IPS-NIHi11 (cell line): Measurements from ENCODE around the gene MBOAT1.
"Not testable (repeated sequence)": the region's sequence is repeated elsewhere in the genome, so short reads cannot be mapped to it uniquely, and the experiment has no call there.

ENCODE experiments used
- DNase-seq: peaks from one replicate; pipeline ENCODE4 v3.0.0; 2012; ENCODE audit warnings: mixed read lengths, low spot score

The MBOAT1 gene, protein sequence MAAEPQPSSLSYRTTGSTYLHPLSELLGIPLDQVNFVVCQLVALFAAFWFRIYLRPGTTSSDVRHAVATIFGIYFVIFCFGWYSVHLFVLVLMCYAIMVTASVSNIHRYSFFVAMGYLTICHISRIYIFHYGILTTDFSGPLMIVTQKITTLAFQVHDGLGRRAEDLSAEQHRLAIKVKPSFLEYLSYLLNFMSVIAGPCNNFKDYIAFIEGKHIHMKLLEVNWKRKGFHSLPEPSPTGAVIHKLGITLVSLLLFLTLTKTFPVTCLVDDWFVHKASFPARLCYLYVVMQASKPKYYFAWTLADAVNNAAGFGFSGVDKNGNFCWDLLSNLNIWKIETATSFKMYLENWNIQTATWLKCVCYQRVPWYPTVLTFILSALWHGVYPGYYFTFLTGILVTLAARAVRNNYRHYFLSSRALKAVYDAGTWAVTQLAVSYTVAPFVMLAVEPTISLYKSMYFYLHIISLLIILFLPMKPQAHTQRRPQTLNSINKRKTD

DNA sequence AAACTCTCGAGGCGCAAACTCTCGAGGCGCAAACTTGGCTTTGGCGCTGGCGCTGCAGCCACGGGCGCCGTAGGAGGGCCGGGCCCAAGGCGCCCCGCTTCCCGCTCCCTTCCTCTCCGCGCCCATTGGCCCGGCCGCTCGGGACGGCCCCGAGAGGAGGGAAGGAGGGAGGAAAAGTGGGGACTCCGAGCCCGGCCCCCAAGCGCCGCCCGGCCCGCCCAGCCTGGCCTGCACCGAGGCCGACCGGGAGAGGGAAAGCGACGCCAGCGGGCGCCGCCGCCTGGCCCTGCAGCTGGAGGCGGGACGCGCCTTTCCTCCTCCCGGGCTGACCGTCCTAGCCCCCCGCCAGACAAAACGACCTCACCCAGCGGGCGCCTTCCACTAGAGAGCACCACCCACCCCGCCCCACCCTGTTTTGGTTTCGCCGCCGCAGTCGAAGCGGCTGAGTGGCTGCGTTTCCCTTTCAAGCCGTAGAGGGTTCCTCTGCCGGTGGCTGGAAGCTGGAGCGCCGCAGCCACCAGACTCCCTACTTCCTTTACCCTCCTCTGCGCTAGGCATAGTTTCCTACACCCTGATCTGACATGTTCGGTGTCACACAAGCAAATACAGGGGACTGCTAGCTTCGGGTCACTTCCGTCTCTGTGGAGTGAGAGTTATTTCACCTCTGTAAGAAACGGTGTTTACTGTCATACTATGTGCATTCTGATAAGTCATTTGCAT, at the start of gene MBOAT1:
Gene MBOAT1 (minus strand): TSS at position 78 of the 720 bp plus-strand sequence. CDS start 235 bp downstream, outside the sequence.
- DNase-seq: peak; percentile 87

DNA sequence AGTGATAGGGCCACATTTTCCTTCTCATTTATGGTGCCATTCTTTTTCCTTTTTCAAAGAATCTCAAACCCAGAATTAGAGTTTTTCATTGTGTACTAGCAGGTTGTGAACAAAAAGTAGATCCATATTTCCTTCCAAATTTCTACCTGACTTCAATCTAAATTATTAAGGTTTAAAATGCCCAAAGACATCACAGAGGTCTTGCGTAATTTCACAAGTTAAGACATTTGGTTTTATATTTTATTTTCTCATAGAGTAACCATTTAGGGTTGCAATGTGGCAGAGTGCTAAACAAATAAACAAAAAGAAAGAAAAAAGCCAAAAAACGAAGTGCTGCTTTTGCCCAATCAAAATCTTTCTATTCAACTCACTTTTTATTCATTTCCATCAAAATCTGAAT, 49.4 kb upstream of the MBOAT1 start:
- DNase-seq: no peak

DNA sequence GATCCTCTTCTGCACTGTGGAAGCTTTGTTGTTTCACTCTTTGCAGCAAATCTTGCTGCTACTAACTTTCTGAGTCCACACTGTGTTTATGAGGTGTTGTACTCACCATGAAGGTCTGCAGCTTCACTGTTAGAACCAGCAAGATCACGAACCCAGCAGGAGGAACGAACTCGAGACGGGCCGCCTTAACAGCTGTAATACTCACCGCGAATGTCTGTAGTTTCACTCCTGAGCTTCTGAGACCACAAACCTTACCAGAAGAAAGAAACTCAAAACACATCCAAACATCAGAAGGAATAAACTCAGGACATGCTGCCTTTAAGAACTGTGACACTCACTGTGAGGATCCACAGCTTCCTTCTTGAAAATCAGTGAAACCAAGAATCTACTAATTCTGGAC, 48.1 kb upstream of the MBOAT1 start:
- no peak for DNase-seq

DNA sequence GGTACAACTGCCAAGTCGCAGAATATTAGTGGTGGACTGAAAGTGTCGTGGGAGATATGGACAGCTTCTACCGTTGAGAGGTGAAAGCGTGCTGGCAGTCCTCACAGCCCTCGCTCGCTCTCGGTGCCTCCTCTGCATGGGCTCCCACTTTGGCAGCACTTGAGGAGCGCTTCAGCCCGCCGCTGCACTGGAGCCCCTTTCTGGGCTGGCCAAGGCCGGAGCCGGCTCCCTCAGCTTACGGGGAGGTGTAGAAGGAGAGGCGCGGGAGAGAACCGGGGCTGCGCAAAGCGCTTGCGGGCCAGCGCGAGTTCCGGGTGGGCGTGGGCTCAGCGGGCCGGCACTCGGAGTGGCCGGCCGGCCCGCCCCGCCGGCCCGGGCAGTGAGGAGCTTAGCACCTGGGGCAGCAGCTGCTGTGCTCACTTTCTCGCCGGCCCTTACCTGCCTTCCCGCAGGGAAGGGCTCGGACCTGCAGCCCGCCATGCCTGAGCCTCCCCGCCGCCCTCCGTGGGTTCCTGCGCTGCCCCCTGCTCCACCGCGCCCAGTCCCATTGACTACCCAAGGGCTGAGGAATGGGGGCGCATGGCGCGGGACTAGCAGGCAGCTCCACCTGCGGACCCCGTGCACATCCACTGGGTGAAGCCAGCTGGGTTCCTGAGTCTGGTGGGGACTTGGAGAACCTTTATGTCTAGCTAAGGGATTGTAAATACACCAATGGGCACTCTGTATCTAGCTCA, 47.2 kb upstream of the MBOAT1 start:
- no peak for DNase-seq

DNA sequence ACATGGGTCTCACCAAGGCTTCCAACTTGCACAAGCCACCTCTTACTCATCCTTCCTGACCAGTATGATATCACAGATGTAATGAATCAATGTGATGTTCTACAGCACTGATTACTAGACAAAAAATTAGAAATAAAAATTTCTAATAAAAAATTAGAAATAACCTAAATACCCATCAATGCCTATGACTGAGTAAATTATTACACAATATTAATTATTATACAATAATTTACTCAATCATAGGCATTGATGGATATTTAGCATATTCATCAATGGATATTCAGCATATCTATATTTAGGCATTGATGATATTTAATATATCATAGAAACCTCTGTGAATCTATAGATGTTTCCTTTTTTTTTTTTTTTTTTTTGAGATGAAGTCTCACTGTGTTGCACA, 43.2 kb upstream of the MBOAT1 start:
- no peak for DNase-seq

DNA sequence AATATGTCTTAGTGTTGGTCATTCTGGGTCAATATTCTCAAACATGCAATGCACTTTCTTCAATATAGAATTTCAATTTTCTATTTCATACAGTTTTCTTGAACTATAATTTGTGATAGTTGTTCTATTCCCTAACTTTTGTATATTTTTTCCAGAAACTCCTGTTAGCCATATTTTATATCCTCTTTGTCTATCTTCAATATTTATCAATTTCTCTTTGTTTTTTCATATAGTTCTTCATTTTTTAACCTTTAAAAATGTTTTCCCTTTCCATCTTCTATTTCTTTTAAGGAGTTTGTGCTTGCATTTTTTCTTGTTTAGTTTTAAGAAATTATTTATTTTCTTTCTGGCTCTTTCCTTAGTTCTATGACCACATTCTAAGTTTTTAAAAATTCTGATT, 42.0 kb upstream of the MBOAT1 start:
- no peak for DNase-seq

DNA sequence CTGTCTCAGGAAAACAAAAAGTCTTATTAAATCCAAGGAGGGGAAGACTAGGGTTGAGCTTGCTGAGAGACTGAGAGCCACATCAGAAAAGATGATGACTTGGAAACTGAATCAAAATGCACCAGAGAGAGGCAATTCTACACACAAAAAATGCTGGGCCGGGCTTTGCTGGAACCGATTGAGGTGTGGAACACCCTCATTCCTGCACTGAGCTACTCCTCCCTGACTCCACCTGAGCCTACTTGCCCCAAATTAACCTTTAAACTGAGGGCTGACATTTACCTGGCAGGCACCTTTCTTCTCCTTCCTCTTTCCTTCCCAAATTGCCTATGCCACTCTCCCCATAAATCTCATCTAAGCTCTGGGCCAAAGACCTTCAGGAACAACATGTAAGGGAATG, 40.8 kb upstream of the MBOAT1 start:
- DNase-seq: no peak

DNA sequence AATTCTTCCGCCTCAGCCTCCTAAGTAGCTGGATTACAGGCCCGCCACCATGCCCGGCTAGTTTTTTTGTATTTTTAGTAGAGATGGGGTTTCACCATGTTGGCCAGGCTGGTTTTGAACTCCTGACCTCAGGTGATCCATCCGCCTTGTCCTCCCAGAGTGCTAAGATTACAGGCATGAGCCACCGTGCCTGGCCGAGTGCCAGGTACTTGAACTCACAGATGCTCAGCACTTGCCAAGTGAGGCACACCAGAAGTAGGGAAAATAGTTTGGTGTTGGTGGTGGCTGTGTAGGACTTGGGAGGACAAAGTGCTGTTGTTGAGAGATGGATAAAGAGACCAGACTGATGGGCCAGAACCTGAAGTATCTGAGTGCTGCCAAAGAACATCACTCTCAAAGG, 40.0 kb upstream of the MBOAT1 start:
- no peak for DNase-seq

DNA sequence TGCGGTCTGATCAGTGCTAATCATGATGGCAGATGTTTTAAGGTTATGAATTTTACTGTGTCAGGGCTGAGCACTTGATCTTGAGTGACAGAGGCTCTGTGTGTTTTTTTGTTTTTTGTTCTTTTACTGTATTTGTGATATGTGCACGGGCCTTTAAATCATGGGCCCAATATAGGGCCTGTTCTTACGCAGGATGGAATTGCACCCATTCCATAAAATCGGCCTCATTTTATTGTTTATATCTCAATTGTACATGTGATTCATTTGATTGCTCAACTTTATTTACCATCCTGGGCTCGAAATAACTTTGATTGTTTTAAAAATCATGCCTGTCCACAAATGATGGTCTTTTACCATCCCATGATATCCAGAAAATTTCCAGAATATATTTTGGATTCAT, 39.3 kb upstream of the MBOAT1 start:
- no peak for DNase-seq

DNA sequence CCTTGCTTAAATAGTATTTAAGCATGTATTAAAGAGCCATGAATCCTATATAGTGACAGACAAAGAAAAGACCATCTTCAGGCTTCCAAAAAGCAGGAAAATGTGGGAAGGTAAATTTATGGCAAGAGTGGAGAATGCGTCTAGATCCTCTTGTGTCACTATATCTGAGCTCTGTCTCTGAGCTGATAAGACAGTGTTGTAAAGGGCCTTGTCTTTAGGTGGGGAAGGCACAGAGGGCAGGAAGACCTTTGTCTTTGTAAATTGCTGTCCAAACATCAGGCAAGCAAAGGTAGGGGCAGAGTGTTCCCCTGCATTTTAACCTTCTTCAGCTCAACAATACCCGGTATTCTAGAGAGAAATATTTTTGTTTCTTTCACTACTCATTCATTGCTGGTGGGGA, 33.9 kb upstream of the MBOAT1 start:
- no peak for DNase-seq

DNA sequence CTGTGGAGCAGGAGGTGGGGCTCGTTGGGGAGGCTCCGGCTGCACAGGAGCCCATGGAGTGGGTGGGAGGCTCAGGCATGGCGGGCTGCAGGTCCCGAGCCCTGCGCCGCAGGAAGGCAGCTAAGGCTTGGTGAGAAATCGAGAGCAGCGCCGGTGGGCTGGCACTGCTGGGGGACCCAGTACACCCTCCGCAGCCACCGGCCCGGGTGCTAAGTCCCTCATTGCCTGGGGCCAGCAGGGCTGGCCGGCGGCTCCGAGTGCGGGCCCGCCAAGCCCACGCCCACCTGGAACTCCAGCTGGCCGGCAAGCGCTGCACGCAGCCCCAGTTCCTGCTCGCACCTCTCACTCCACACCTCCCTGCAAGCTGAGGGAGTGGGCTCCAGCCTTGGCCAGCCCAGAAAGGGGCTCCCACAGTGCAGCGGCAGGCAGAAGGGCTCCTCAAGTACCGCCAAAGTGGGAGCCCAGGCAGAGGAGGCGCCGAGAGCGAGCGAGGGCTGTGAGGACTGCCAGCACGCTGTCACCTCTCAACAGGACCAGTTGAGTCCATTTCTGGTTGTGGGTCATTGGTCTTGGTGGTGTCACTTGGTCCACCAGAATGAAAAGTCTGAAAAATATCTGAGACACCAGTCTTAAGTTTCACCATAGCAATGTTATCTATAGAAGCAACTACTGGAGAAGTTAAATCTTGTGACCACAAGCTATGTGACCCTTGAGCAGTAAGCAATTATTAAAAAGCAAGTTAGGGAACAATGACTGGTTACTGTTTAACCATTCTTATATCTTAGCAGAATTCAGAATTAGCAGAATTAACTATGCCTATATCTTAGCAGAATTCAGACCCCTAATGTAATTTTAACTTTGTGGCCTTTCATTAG, 32.8 kb upstream of the MBOAT1 start:
- not testable (repeated sequence) for DNase-seq

DNA sequence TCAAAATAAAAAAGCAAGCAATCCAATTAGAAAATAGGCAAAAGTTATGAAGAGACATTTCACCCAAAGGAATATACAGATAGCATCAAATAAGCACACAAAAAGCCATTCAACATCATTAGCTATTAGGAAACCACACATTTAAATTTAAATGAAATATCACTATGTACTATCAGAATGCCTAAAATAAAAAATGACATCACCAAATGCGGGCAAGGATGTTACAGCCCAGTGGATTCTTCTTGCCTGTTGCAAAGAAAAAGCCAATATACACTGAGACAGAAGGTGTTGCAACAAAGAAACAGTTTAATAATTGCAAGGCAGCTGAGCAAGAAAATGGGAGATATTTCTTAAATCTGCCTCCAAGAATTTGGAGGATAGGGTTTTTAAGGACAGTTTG, 31.0 kb upstream of the MBOAT1 start:
- no peak for DNase-seq

DNA sequence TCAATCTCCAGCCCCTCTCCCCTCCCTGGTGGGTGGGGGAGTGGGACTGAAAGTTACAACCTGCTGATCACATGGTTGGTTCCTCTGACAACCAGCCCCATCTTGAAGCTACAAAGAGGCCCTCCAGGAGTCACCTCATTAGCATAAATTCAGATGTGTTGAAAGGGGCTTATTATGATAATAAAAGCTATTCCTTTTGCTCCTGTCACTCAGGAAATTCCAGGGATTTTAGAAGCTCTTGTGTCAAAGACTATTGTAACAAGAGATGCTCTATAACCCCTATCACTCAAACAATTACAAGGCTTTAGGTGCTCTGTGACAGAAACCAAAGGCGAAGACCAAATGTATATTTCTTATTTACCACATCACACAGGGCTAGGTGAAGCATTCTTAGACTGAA, 30.1 kb upstream of the MBOAT1 start:
- no peak for DNase-seq

DNA sequence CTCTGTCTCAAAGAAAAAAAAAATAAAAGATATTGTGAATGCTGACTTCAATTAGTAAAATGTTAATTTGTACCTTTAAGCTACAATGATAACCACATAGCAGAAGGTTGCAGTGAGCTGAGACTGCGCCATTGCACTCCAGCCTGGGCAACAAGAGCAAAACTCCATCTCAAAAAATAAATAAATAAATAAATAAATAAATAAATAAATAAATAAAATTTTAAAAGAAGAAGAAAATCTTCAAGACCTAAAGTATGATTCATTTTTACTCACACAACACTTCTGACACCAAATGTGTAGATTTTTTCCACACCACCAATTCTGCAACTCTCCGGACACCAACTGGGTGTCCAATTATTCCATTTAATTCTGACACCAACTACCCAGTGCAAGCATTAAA, 28.8 kb upstream of the MBOAT1 start:
- no peak for DNase-seq

DNA sequence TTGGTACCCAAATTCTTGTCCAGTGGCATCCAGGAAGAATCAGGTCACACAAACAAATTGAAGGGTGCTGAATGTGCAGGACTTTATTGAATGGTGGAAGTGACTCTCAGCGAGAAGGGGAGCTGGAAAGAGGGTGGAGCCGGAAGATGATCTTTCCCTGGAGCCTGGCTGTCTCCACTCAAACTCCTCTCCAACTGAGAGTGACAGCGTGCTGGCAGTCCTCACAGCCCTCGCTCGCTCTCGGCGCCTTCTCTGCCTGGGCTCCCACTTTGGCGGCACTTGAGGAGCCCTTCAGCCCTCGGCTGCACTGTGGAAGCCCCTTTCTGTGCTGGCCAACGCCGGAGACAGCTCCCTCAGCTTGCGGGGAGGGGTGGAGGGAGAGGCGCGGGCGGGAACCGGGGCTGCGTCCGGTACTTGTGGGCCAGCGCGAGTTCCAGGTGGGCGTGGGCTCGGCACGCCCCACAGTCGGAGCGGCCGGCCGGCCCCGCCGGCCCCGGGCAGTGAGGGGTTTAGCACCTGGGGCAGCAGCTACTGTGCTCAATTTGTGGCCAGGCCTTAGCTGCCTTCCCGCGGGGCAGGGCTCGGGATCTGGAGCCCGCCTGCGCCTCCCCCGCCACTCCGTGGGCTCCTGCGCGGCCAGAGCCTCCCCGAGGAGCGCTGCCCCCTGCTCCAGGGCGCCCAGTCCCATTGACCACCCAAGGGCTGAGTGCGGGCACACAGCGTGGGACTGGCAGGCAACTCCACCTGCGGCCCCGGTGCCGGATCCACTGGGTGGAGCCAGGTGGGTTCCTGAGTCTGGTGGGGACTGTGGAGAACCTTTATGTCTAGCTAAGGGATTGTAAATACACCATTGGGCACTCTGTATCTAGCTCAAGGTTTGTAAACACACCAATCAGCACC, 26.7 kb upstream of the MBOAT1 start:
- no peak for DNase-seq

DNA sequence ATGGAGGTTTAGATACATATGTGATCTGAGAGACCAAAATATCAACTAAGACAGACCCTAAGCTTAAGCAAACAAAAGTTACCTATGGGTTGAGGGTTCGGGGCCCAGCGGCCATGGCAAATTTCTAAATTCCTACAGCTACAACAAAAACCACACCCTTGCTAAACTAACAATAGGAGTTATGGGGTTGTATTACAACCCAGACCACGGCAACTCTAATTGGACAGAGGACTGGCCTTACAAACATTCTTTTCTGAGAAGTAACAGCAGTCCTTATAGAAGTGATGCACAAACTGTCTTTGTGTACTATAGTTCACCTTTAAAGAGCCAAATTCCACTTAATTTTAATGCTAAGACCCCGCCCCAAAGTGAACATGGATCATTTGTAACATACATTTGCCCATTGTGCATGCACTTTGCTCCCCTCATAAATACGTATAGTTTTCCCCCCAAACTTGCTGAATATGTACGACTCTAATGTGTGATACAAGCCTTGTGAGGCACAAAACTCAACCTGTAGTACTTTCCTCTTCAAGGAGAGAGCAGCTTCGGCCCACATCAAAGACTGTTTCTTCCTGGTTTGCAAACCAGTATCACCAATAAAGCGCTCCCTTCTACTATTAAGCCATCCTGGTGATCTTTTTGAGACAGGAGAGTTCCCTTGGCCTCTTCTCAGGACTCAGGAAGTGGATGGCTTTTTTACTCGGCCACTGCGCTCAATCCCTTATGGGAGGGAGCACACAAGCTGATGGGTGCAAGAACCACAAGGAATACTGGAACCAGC, 25.6 kb upstream of the MBOAT1 start:
- DNase-seq: no peak

DNA sequence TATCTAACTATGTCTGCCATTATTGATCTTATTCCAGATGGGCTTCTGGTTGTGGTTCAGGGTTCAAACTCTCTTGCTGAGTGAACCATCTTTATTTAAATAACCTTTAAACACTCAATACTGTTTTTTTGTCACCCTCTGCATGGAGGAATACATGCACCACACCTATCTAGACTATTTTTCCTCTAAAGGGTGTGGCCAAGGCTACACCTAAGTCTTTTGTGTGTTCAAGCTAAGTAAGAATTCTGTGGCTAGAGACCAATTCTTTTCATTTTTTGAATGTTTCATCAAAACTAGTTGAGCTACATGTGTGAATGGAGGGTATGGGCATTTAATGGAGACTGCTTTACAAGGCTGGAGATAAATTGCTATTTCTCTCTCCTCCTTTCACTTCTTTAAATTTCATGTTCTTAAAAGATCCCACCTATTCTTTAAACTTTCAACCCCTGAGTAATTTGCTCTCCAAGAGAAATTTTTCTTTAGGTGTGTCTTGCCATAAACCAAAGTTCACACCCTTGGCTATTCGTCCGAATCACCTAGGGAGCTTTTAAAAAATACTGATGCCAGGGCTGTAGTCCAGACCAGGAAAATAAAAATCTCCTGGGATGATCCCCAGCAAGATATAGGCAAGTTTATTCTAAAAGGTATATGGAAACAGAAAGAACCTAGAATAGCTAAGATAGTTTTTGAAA, 24.8 kb upstream of the MBOAT1 start:
- DNase-seq: no peak

DNA sequence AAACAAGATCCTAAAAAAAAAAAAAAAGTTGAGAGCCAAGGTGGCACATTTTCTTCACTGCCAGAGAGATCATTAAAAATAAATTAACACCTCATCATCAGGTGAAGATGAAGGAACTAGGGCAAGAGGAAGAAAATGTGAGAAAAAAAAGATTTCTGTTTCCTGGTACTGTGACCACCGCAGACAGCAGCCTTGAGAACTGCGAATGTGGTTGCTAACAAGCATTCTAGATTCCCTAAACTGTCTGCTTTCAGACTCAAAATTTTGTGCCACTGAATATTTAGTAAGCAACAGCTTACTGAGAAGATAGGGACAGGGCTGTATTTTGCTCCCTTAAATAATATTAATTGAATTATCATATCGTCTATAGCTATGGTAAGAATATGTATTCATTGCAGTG, 24.1 kb upstream of the MBOAT1 start:
- no peak for DNase-seq

DNA sequence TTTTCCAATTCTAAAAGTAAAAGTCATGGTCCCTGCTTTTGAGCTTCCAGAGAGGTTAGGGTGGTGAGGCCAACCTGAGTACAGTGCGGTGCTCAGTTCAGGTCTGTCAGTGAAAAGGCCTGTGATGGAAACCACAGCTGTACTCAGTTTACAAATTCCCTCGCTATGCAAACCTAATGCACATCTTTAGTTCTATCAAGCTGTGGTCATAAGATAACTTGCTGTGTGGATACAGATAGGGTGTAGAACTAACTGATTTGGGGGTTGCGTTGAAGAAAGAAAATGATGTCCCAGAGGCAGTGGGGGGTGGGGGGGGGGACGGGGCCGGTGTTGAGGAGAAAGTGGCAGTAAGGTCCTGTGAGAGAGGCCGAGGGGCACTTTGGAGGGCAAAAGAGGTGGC, 22.8 kb upstream of the MBOAT1 start:
- DNase-seq: no peak
